Measurements from ENCODE around the gene PTBP3.

PTBP3 gene

GRCh38 chr9:112333639-112334431 is 416 bp upstream of the PTBP3 start:
- peak overlapping the region; percentile 79 for H3K4me3 ChIP-seq (ENCODE audit: control insufficient read depth, low read depth, low read length)
- peak; percentile 66 for TF ChIP-seq CTCF (IDR thresholded peaks at IDR 0.05; ENCODE audit: control insufficient read depth, insufficient read depth, low read depth, low read length, missing control alignments)
- peak; percentile 80 for DNase-seq (ENCODE audit: low read depth)

GRCh38 chr9:112332674-112332976 is 794 bp downstream of the PTBP3 start:
- DNase-seq (ENCODE audit: low read depth) = no peak
- no peak for TF ChIP-seq CTCF (IDR thresholded peaks at IDR 0.05; ENCODE audit: control insufficient read depth, insufficient read depth, low read depth, low read length, missing control alignments)
- H3K4me3 ChIP-seq (ENCODE audit: control insufficient read depth, low read depth, low read length) = peak overlapping the region; percentile 78

- H3K4me3 ChIP-seq (ENCODE audit: control insufficient read depth, low read depth, low read length) = peak overlapping the region; percentile 78
- no peak for DNase-seq (ENCODE audit: low read depth)
These were observed 1.2 kb downstream of the PTBP3 start for GRCh38 chr9:112332214-112332613.

GRCh38 chr9:112331674-112331952 is 1.8 kb downstream of the PTBP3 start:
- DNase-seq (ENCODE audit: low read depth) = no peak
- peak overlapping the region; percentile 78 for H3K4me3 ChIP-seq (ENCODE audit: control insufficient read depth, low read depth, low read length)
- no peak for TF ChIP-seq CTCF (IDR thresholded peaks at IDR 0.05; ENCODE audit: control insufficient read depth, insufficient read depth, low read depth, low read length, missing control alignments)

More at GRCh38 chr9:112332214-112332613, 1.2 kb downstream of the PTBP3 start:
- no peak for TF ChIP-seq CTCF (IDR thresholded peaks at IDR 0.05; ENCODE audit: control insufficient read depth, insufficient read depth, low read depth, low read length, missing control alignments)

GRCh38 chr9:112328545-112328944 is 4.9 kb downstream of the PTBP3 start:
- H3K4me3 ChIP-seq (ENCODE audit: control insufficient read depth, low read depth, low read length) = no peak overlapping the region
- DNase-seq (ENCODE audit: low read depth) = no peak
- TF ChIP-seq CTCF (IDR thresholded peaks at IDR 0.05; ENCODE audit: control insufficient read depth, insufficient read depth, low read depth, low read length, missing control alignments) = no peak

GRCh38 chr9:112327718-112328450 is 5.5 kb downstream of the PTBP3 start:
- DNase-seq (ENCODE audit: low read depth) = no peak
- TF ChIP-seq CTCF (IDR thresholded peaks at IDR 0.05; ENCODE audit: control insufficient read depth, insufficient read depth, low read depth, low read length, missing control alignments) = no peak
- H3K4me3 ChIP-seq (ENCODE audit: control insufficient read depth, low read depth, low read length) = no peak overlapping the region
